ENCODE data around the gene SCN7A. TPM values are rescaled to one million over a fixed set of nuclear protein-coding genes. Genes with fewer than 3 reads are reported as not detected.

The SCN7A gene
- polyA plus RNA-seq, 1 experiment, result not detected

GRCh38 chr2:166440313-166440712 is 53.7 kb downstream of the SCN7A start:
- no peaks in the 10 kb centered on the region for H3K36me3 ChIP-seq (ENCODE audit: control insufficient read depth, insufficient read depth, low read length)
- ChIA-PET CTCF (no interaction called here), POLR2A (no interaction called here)
- H3K27me3 ChIP-seq (ENCODE audit: control insufficient read depth, insufficient read depth, low read length), result no peaks in the 10 kb centered on the region
- DNase-seq (ENCODE audit: low read depth), result no peak
- TF ChIP-seq CTCF (IDR thresholded peaks at IDR 0.05; ENCODE audit: insufficient read depth, low read depth, low read length), result no peak
- no peak overlapping the region for H3K4me3 ChIP-seq (ENCODE audit: low read depth, low read length)

GRCh38 chr2:166439078-166439477 is 55.0 kb downstream of the SCN7A start:
- no peaks in the 10 kb centered on the region for H3K27me3 ChIP-seq (ENCODE audit: control insufficient read depth, insufficient read depth, low read length)
- no peaks in the 10 kb centered on the region for H3K36me3 ChIP-seq (ENCODE audit: control insufficient read depth, insufficient read depth, low read length)
- no peak for TF ChIP-seq CTCF (IDR thresholded peaks at IDR 0.05; ENCODE audit: insufficient read depth, low read depth, low read length)
- DNase-seq (ENCODE audit: low read depth), result no peak
- POLR2A ChIA-PET, result no interaction called here
- H3K4me3 ChIP-seq (ENCODE audit: low read depth, low read length), result no peak overlapping the region
- CTCF ChIA-PET, result interaction anchor here (0.6 kb wide), 1 partner anchor 1192 kb away, joined by 3 read pairs; no protein-coding TSS in a partner anchor

GRCh38 chr2:166436976-166437375 is 57.1 kb downstream of the SCN7A start:
- POLR2A ChIA-PET, result no interaction called here
- Histone ChIP-seq H3K27me3 (ENCODE audit: control insufficient read depth, insufficient read depth, low read length) (no peaks in the 10 kb centered on the region), H3K36me3 (ENCODE audit: control insufficient read depth, insufficient read depth, low read length) (no peaks in the 10 kb centered on the region), H3K4me3 (ENCODE audit: low read depth, low read length) (no peak overlapping the region)
- no peak for DNase-seq (ENCODE audit: low read depth)
- TF ChIP-seq CTCF (IDR thresholded peaks at IDR 0.05; ENCODE audit: insufficient read depth, low read depth, low read length), result no peak
- CTCF ChIA-PET, result no interaction called here

- POLR2A ChIA-PET, result no interaction called here
- CTCF ChIA-PET, result no interaction called here
These were observed 57.9 kb downstream of the SCN7A start for GRCh38 chr2:166436189-166436588.

GRCh38 chr2:166434491-166434890 is 59.6 kb downstream of the SCN7A start:
- H3K4me3 ChIP-seq (ENCODE audit: low read depth, low read length), result no peak overlapping the region
- ChIA-PET POLR2A (no interaction called here), CTCF (no interaction called here)
- no peak for DNase-seq (ENCODE audit: low read depth)
- H3K27me3 ChIP-seq (ENCODE audit: control insufficient read depth, insufficient read depth, low read length), result no peaks in the 10 kb centered on the region
- no peaks in the 10 kb centered on the region for H3K36me3 ChIP-seq (ENCODE audit: control insufficient read depth, insufficient read depth, low read length)
- TF ChIP-seq CTCF (IDR thresholded peaks at IDR 0.05; ENCODE audit: insufficient read depth, low read depth, low read length), result no peak

More at GRCh38 chr2:166436189-166436588, 57.9 kb downstream of the SCN7A start:
- H3K27me3 ChIP-seq (ENCODE audit: control insufficient read depth, insufficient read depth, low read length), result no peaks in the 10 kb centered on the region
- DNase-seq (ENCODE audit: low read depth), result no peak
- H3K36me3 ChIP-seq (ENCODE audit: control insufficient read depth, insufficient read depth, low read length), result no peaks in the 10 kb centered on the region
- no peak overlapping the region for H3K4me3 ChIP-seq (ENCODE audit: low read depth, low read length)
- TF ChIP-seq CTCF (IDR thresholded peaks at IDR 0.05; ENCODE audit: insufficient read depth, low read depth, low read length), result no peak
